GM18951 (cell line): ENCODE measurements around the gene QSOX2.

Experiments
- POLR2A ChIP-seq: IDR thresholded peaks from 4 replicates; pipeline ENCODE4 v1.6.1; 2011; ENCODE audit warnings: mild to moderate bottlenecking; ENCODE audit not compliant: insufficient read length, insufficient read depth; ENCODE audit errors: extremely low read depth
- in situ Hi-C: fragments of 300-500 bp; cut with MboI; formaldehyde crosslinking; loops from one replicate; pipeline ENCODE4 v1.12.0; 2022; ENCODE audit warnings: low sequenced_read_pairs, mixed read lengths, inconsistent platforms; ENCODE audit not compliant: unreplicated experiment

QSOX2 gene

GRCh38 chr9:136189394-136190236, 56.0 kb downstream of the QSOX2 start:
- TF ChIP-seq POLR2A = no peak
- in situ Hi-C loops = no loop called here

GRCh38 chr9:136187683-136188586, 57.7 kb downstream of the QSOX2 start:
- in situ Hi-C loops = no loop called here
- TF ChIP-seq POLR2A = no peak

- in situ Hi-C loops = no loop called here
- no peak for TF ChIP-seq POLR2A
Measured at GRCh38 chr9:136187197-136187596, 58.4 kb downstream of the QSOX2 start.

- TF ChIP-seq POLR2A = no peak
- in situ Hi-C loops = no loop called here
Measured at GRCh38 chr9:136186386-136186785, 59.2 kb downstream of the QSOX2 start.

GRCh38 chr9:136185596-136186366, 59.8 kb downstream of the QSOX2 start:
- TF ChIP-seq POLR2A = no peak
- in situ Hi-C loops = no loop called here

- in situ Hi-C loops = no loop called here
Measured at GRCh38 chr9:136185066-136185465, 60.5 kb downstream of the QSOX2 start.

DNA sequence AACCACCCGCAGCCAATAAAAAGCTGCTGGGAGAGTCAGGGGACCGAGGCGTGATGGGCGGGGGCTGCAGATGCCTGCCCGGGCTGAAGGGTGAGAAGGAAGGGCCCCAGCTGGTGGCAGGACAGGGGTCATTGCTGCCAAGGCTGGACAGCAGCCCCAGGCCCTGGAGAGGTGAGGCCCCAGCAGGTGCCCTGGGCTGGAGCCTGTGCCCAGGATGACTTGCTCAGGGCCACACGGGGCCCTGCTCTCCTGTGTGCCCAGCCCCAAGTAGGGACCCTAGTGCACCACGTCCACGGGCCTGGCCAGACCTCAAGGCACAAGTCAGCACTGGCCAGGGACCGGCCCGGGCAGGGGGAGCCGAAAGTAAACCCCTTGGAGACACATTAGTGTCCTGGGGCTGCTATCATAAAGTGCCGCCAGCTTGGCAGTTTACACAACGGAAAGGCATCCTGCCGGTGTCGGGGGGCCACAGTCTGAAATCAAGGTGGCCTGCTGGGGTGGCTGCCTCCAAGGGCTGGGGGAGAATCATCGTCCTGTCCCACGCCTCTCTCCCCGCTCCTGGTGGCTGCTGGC, 62.7 kb downstream of the QSOX2 start:
- TF ChIP-seq POLR2A = no peak
- in situ Hi-C loops = no loop called here

More at GRCh38 chr9:136185066-136185465, 60.5 kb downstream of the QSOX2 start:
- no peak for TF ChIP-seq POLR2A

DNA sequence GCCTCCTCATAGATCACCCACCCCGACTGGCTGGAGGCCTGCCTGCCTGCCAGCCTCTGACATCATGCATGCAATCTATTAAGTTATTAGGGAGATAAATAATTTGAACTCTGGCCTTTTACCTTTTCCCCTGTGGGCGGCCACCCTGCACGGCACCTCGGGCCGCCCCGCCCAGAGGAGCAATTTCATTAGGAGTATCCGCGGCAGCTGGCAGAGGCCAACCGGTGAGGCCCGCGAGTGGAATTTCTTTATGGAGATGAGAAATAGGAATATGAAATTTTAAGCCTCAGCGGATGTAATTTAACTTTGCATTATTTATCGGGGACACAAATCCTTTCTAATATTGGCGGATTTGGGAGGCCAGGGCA, 63.2 kb downstream of the QSOX2 start:
- in situ Hi-C loops = no loop called here
- TF ChIP-seq POLR2A = no peak

DNA sequence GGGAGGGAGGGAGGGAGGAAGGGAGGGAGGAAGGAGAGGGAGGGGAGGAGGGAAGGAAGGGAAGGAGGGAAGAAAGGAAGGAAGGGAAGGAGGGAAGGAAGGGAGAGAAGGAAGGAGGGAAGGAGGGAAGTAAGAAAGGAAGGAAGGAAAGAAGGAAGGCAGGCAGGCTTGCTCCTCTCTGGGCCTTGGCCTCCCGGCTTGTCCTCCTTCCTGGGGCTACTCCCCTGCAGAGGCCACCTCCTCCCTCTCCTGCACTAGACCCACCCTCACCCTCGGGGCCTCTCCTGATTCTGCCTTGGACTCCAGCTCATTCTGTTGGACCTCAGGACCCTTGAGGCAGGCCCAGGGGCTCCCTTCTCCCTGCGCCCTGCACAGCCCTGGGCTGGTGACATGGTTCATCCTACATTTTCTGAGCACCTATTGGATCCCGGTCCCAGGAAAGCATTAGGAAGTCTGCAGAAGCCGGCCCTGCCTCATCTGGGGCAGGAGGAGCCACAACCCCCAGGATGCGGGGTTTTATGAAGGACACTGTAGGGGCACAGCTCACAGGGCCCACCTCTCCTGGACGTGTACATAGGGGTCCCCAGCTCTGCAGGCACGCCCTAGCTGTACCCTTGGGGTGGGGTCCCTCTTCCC, 63.7 kb downstream of the QSOX2 start:
- in situ Hi-C loops = no loop called here
- no peak for TF ChIP-seq POLR2A

DNA sequence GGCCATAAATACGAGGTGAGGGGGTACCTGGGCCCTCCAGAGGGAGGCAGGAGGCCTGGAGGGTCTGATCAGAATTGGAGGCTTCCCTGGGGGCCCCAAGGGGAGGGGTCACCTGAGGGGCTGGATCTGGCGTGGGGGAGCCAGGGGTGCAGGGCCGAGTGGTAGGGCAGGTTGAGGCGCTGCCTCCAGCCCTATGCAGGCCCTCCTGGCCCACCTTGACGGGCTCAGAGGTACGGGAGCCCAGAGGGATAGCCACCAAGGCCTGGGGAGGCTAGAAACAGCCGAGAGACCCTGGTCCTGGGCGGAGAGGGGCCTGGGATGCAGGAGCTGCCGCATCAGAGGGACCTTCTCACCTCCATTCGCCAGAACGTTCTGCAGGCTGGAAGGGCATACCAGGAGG, 65.0 kb downstream of the QSOX2 start:
- no peak for TF ChIP-seq POLR2A
- in situ Hi-C loops = no loop called here

DNA sequence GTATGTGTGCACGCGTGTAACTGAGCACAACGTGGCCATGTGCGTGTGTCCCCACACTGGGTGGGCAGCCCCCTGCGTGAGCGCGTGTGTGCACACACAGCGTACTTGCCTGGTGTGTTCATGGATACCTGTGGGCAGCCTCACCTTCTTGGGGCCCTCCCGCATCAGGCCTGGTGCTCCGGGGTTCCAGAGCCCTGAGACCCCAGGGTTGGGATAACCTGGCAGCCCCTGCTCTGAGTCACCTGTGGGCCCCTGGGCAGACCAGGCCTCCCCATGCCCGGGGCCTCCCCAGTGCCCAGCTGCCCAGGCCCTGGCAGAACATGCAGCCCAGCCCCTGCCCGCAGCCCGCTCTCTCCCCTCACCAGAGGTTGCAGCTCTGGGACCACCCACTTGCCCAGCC, 65.9 kb downstream of the QSOX2 start:
- no peak for TF ChIP-seq POLR2A
- in situ Hi-C loops = no loop called here

DNA sequence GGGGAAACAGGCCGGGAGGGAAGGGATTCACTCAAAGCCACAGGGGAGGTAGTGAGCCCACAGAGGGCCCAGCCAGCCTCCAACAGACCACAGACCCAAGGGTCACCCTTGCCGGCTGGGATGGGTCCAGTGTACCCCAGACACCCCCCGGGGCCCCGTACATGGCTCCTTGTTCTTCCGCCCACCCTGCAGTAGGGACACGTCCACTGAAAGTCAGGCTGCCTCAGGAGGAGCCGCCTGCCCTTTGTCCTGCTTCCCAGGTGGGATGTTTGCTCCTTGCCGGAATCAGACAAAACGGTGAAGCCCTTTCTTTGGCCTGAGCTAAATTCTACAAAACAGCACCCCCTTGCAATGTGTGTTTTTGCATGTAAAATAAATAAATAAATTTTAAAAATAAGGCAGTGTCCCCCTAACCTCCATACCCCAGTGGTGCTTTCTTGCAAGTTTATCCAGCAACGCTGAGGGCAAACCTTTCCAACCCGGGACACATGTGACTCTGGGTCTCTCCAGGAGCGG, 66.5 kb downstream of the QSOX2 start:
- in situ Hi-C loops = no loop called here
- TF ChIP-seq POLR2A = no peak
